GM21717 (cell line): ENCODE measurements around the gene SH3PXD2A.

ENCODE experiments used
- ATAC-seq: cut with Tn5 transposase; IDR thresholded peaks from one replicate; pipeline ENCODE4 v1.9.1; 2021; ENCODE audit warnings: mild to moderate bottlenecking, moderate library complexity; ENCODE audit not compliant: unreplicated experiment

The SH3PXD2A gene

DNA sequence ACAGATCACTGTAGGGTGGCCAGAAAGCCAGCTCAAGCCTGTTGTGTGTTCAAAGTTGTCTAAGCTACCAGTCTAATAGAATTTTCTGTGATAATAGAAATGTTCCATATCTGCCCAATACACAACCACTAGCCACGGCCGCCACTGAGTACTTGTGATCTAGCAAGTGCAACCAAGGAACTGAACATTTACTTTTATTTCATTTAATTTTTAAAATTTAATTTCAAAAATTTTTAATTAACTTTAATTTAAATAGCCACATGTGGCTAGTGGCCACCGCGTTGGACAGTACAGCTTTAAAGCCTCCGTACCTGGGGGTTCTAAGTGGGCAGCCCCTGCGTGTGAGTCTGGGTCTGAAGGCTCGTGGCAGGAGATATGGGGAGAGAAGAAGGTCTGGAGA, 60.4 kb downstream of the SH3PXD2A start:
- ATAC-seq: no peak

DNA sequence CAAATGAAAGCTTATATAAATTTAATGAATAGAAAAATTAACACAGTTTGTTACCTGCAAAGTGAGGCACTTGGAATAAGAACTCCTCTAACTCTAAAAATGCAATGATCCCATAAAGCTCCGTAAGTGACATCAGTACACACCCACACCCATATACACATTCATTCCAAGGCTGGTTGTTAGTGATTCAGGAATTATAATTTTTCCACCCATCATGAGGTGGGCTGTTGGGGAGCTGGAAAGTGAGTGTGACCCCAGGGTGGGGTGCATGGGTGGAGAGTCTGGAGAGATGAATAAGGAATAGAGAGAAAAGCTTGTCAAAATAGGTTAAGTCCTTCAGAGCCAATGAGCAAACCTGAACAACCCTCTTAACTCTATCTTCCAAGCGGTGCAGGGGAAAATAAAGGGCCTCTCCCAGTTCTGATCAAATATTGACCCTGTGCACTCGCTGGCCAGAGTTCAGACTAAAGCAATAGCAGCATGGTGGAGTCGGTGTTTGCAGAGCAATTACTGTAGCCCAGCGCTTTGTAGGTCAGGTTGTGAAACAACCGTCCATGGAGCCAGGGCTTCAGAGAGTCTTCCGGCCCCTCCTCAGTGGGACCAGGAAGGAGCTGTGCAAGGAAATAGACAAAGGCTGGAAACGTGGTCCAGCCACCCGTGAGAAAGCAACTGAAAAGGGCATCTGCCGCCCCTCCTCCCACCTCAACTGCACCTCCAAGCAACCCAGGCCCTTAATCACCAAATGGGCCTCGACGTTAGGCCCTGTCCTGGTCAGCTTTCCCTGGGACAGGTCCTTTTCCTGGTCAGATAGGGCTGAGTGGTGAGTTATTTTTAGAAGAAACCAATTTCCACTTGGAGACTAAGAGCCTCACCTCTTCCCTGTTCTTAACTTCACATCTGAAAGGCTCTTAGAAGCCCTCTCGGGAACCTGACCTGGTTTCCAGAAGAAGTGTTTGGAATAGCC, 61.2 kb downstream of the SH3PXD2A start:
- ATAC-seq: no peak

DNA sequence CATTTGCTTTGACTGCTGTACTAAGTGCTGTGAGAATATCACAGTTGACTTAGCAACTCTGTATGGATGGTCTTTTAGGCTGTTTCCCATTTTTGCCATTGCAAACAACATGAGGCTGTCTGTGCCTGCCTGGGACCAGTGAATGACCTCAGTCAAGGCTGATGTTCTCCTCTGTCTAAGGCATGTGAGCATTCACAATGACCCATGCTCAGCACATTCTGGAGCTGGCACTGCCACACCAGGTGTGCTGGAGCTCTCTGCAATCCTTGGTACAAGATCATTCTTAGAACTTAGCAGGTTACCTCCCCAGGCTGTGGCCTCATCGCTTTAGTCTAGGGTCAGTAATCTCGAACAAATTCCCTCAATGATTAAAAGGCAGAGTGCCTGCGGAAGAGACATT, 61.9 kb downstream of the SH3PXD2A start:
- ATAC-seq: no peak

DNA sequence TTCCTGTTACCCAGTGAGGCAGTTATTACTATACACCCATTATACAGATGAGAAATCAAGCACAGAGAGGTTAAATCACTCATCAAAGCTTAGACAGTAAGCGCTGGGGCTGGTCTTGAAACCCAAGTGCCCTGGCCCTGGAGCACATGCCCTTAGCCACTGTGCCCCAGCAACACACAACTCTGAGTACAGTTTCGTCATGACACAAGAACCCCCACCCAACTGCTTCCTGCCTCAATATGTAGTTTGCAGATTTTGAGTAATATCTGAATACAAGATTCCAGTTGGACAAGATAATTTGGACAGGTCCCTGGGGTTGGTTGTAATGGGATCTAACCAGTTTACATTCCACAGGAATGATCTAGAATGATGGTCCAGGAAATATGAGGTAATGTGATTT, 62.8 kb downstream of the SH3PXD2A start:
- ATAC-seq: no peak

DNA sequence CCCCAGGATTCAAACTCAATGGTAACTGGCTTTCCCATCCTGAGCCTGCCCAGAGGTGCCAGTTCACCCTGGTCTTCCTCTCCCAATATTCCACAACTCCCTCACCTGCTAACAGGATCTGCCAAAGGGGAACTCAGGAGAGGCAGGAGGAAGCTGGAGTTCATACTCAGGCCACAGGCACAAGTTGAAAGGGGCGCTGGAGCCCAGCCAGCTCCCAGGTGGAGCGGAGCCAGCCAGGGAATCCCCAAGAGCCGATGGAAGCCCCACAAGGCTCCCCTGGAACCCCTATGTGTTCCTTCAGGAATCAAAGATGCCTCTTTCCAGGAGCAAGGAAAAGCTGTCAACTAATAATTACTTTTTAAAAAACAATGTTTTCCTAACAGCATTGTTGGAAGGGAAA, 63.5 kb downstream of the SH3PXD2A start:
- no peak for ATAC-seq

DNA sequence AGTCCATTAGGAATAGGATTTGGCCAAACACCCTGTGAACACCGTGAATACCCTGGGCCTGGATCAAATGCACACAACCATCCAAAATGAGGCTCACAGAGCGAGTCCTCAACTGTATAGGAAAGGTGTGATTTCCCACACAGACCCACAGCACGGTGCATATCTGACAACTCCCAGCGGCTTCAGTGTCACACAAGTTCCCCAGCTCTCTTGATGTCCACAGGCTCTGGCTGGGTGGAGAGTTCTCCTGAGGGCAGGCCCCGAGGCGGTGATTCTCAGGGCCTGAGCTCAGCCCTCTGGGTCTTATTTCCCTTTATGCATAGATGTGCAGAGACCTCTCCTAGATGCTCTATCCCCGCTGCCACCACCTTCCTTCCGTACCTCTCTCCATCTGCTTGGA, 64.1 kb downstream of the SH3PXD2A start:
- ATAC-seq: no peak

DNA sequence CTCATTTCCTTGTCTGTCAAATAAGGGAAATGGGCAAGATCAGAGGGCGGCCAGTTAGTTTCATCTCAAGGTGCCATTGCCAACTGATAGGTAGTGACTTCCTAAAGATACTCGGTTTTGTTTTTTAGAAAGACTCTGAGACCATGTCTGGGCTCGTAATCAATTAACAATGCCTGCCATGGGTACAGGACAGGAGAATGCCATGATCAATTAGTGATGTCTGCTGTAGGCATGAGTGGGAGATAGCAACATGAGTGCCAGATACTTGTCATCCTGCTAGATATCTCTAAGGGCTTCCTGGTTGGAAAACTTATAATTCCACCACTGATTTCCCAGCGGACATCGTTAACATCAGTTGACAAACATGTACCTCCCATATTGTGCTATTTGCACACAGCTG, 64.8 kb downstream of the SH3PXD2A start:
- ATAC-seq: no peak

DNA sequence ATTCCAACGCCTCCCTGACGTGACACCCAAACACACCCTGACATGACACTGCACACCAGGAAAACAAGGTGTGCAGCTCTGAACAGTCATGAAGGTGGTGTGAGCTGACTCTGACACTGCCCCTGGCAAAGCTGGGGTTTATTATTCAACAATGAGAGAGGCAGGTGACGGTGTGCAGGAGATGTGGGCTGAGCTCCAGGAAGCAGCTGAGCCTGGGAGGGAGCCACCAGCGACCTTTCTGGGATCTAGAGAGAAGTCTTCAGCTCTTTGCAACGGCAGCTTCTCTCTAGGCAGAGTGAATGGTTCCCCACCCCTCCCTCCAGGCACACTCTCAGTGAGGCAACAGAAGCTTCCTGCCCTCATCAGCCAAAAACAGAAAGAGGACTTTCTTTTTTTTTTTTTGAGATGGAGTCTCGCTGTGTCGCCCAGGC, 65.6 kb downstream of the SH3PXD2A start:
- no peak for ATAC-seq

DNA sequence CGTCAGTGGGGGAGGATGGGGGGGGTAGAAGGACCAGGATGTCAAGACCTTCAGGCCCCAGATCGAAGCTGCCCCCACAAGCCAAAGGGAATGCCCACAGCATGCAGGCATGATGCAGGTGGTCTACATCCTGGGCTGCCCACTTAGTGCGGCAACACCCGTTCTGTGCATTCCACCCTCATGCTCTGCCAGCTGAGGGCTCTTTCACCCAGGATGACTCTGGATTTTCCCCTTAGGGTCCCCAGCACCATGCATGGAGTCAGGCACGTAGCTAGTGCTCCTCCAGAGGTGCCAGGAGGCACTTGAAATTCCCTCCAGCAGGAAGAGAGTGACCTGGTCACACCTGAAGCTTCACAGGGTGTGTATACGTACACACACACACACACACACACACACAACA, 66.2 kb downstream of the SH3PXD2A start:
- ATAC-seq: no peak

DNA sequence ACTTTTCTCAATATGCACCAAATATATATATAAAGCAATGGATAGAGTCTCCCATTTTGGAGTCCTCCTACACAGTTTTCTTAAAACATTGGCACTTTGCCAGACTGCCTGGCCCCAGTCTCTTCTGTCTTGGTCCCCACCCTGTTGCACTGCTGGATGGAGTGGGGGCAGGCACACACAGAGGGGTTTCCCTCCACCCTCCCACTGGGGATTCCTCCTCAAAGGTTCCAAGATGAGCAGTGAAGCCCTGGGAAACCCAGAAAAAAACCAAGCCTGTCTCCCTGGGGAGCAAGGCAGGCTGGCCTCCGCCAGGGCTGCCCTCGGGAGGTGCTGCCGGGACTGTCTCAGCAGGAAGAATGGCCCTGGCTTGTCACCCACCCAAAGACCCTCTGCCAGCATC, 68.0 kb downstream of the SH3PXD2A start:
- ATAC-seq: no peak

DNA sequence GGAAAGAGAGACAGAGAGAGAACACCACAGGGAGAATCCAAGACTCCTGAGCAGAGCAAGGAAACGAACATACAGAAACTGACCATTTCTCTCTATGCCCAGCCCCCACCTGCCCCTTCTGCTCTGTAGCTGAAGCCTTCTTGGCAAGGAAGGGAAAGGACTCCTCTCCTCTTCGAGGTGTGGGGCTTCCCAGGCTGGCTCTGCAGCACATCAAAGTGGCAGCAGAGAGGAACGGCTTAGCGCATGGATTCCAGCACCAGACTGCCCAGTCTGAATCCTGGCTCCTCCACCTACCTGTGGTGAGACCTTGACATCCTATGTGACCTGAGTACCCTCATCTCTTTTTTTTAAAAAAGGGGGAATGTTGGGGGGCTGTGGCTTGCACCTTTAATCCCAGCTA, 69.4 kb downstream of the SH3PXD2A start:
- ATAC-seq: no peak

DNA sequence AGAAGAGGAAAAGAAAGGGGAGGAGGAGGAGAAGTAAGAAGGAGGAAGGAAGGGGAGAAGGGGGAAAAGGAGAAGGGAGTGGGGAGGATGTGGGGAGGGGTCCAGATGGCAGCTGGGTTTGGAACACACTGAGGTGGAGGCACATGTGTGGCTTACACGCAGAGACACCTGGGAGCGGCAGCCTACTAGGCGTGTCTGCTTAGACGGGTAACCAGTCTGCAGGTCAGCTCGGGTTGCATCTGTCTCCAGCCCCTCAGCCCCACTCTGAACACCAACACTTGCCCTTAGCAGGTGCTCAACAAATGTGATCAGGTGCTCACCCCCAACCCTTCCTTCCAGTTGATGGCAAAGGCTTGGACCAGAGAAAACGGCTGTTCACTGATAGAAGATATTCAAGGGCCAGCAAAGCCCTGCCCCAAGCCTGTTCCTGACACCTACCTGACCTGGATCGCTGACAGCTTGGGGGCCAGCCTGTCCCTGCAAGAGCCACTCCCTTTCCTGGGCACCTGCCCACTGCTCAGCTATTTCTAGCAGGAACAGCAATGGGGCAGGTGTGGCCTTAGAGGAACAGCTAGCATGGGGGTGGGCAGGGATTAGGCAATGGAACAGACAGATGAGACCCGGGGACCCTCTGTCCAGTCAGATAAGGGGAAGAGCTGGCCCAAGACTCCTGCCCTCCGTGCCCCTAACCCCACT, 70.5 kb downstream of the SH3PXD2A start:
- ATAC-seq: no peak

DNA sequence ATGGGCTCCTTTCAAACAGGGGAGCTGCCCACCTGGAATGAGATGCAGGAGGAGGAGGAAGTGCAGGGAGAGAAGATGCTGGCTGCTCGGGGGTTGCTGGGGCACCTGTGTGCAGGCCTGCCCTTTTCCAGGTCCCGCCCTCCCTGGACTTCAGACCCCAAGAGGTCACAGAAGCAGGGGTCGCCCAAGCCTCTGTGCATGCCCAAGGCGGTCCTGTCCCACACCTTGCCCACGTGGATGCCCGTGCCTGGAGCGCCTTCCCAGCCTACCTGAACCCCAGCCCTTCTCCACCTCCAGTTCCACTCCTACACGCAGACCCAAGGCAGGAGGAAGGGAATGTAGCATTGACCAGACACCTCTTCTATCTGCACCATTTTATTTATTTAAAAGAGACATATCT, 71.3 kb downstream of the SH3PXD2A start:
- ATAC-seq: no peak

DNA sequence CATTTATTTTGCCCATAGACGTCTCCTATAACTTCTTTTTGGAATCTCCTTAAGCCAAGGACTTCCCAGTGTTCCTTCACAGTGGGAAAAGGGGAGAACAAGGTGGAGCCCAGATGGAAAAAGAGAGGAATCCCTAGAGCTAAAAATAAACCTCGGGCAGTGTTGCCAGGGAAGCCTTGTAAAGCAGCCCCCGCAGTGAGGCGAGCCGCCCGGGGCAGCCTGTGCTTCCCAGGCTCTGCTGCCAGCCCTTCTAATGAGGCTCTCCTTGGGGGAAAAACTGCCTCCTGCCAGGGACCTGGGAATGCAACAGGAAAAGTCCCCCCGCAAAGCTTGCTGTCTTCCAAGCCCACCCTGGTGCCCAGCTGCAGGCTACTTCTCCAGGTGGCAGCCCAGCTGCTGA, 71.7 kb downstream of the SH3PXD2A start:
- ATAC-seq: no peak

DNA sequence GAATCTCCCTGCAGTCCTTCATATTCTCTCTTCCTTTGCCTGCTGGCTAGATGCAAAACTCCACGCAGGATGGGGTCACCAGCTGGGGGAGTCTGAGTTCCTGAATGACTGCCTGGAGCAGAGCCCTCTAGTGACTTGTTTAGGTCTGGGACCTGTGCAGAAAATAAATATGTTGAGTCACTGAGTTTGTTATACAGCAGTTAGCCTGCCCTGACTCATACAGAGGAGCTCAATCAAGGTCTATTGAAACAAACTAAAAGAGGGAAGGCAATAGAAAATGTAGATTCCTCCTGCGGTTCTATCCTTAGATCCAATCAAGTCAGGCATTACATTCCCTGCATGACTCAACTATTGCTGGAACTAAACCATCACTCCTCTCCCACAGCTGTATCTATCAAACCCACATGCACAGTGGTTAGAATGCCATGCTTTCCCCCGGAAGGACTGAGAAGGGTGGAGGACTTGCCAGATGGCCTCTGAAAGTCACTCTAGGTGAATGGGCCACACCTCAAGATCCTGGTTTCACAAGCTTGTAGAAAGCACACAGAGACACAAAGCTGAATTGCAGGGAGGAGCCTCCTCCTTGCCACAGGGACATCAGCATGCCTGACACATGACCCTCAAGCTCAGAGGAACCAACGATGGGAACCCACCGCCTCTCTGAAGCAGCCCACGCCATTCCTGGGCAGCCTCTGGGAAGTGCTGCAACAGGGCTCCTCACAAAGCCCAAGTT, 73.9 kb downstream of the SH3PXD2A start:
- ATAC-seq: no peak

DNA sequence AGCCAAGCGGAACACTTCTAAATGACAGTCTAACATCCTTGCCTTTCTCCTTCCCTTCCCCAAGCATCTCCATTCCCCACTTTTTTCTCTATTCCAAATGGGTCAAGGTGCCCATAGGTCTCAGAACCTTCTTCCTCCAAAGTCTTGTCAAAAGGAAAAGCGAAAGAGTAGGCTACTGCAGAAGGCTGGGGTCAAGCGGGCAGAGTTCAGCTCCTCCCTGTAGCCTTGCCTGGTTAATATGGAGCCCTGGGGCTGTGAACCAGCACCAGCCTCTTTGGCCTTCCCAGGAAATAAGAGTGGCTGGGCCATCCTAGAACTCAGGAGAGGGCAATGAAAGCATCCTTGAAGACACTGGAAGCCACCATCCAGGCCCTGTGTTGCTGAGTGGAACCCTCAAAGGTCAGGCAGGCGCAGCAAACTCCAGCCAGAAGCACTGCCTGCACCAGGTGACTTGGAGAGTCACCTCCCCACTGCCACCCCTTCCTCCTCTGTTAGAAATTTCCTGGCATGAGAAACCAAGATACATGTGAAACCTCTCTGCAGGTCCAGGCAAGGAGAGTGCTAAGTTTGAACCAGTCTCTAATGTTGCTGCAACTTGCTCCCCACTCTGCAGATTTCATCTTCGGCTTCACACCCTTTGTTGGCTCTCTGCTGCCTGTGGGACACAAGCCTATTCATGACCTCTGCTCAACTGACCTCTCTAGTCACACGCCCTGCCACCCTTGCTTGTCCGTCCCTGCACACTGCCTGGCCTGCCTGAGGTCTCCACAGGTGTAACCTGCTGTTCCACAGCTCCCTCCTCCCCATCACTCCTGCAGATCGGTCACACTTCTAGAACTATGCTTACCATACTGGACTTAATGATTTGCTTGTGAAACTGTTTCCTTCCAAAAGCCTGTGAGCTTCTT, 74.9 kb downstream of the SH3PXD2A start:
- ATAC-seq: no peak

DNA sequence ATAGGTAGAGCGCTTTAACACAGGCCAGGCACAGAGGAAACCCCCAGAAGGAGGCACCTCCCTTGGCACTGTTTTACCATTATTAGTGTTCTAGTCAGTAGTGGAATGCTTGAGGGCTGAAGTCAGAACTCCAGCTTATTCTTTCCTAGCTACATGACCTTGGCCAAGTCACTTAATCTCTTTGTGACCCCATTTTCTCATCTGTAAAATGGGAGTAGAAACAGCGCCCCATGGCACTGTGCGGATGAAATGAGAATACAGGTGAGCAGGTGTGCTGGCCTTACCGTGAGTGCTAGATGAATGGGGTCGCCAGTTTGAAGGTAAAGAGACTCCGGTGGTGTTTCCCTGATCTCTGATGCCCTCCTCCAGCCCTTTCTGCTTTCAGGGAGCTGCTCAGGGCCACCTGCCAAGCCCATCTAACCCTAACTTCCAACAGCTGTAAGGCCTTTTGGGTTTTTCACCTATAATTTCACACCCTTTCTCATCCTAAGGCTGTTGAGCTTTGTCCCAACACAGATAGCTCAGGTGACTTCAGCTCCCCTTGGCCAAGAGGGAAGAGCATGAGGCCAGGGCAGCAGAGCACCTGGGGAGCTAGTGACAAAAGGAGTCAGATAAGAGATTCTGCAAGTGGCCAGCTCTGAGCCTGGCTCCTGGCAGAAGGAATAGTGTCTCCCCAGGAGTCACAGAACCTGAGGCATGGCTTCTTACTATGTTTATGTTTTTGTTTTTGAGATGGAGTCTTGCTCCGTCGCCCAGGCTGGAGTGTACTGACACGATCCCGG, 76.8 kb downstream of the SH3PXD2A start:
- ATAC-seq: no peak

DNA sequence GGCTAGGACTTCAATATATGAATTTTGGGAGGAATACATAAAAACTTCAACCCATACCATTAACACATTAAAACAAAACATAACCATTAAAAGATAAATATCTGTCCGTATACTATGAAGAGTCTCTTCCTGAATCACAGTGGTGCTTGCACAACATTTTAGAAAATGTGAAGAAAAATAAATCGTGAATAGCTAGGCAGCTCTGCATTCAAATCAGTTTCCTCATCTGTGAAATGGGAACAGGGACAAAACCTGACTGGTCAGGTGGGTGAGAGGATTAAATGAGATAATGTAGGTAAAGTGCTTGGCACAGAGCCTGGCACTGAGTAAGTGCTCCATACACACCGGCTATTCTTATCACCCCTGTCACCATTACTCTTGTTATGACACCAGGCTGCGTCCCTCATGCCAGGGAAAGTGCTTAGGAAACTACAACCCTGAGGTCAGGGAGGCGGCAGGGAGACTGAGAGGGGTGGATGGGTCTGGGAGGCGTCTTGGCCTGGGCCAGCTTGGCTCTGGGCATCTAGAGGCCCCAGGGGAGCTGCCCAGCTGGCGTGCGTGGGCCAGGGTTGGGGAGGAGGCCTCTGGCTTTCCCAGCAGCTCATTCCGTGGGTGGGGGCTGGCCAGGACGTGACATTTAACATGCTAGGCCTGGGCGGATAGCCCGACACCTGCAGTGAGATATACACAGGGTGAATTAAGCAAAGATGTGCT, 78.3 kb downstream of the SH3PXD2A start:
- peak; percentile 37 for ATAC-seq

DNA sequence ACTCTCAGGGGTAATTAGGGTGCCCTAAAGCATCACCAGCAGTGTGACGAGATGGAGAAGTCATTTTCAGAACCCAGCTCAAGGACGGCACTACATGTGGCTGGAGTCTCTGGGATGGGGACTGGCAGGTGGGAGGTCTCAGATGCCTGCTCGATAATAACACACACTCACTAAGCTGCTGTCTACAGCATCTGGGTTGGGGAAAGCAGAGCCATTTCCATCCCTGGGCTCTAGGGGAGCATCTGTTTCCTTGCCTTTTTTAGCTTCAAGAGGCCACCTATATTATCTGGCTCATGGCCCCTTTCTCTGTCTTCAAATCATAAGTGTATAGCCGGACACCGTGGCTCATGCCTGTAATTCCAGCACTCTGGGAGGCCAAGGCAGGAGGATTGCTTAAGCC, 79.6 kb downstream of the SH3PXD2A start:
- no peak for ATAC-seq
